T-helper 2 cell (primary cell): ENCODE data around the gene ESYT3.
"Not testable (repeated sequence)": the region's sequence is repeated elsewhere in the genome, so short reads cannot be mapped to it uniquely, and the experiment has no call there.

Experiments
- DNase-seq, 5 experiments: peaks; one replicate each; pipeline versions ENCODE4 v3.0.0 to v3.0.0-alpha.2; 2012 to 2022

ESYT3 gene

DNA sequence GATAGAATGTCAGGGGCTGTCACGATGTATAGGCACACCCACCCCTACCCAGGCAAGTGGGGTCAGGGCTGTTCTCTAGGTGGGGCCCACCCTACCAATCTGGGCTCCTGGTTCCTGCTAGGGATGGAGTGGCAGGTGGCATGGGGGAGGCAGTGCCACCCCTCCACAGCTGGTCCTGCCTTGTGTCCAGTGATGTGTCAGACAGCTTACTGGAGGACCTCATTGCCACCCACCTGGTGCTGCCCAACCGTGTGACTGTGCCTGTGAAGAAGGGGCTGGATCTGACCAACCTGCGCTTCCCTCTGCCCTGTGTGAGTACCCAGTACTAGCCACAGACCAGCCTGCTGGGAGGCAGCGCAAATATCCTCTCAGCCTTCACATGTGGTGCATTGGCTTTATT lies 27.5 kb downstream of the ESYT3 start:
- DNase-seq = no peak

DNA sequence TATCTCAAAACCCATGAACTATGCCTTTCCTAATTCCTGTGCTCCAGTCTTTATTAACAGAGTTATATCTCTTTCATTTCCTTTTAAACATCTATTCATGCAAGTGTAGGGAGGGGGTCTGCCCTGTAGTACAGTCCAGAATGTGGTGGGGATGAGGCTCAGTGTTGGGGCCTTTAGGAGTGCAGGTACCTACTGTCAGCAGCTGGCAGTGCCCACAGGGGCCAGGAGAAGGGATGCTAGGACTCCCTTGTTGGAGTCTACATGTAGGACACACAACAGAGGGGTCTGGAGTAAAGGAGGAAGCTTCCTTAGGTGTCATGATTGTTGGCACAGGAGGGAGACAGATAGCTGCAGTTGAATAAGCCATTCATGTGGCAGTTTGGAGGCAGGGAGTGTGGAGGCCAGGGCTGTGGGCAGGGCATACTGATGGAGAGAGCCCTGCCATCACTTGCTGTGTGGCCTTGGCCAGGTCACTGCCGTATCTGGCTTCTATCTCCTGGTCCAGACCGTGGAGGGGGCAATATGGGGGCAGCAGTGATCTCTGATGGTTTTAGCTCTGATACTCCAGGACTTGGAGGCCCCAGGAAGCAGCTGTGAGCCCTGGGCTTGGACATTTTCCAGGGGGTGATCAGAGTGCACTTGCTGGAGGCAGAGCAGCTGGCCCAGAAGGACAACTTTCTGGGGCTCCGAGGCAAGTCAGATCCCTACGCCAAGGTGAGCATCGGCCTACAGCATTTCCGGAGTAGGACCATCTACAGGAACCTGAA lies 29.5 kb downstream of the ESYT3 start:
- DNase-seq = no peak

DNA sequence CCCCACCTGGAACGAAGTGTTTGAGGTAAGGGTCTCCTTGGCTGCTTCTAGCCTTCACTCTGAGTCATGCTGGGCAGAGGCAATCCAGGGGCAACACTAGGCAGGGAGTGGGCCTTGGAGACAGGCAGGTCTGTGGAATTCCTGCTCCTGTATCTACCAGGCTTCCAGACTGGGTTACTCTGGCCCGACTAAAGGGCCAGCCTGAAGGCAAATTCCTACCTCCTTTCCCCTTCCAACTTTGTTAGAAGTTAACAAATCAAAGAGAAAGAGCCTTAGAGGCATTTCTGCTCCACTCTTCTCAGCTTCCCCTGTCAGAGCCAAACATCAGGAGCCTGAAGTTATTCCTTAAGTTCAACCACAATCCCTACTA lies 30.1 kb downstream of the ESYT3 start:
- DNase-seq = no peak

DNA sequence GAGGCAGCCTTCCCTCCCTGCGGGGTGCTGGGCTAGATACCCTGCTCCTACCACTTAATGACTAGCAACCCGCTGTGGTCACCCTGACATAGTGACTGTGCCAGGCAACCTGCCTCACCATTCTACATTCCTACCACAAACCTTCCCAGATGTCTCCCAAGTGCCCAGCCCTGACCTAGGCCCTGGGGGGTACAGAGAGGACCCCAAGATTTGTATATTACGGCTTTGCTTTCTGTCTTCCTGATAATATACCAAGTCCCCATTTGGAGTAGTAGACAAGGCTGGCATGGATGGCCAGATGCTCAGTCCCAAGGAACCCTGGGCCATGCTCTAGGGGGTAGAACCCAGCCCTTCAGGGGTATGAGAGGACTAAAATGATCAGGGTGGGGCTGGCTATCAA lies 31.0 kb downstream of the ESYT3 start:
- DNase-seq = no peak

DNA sequence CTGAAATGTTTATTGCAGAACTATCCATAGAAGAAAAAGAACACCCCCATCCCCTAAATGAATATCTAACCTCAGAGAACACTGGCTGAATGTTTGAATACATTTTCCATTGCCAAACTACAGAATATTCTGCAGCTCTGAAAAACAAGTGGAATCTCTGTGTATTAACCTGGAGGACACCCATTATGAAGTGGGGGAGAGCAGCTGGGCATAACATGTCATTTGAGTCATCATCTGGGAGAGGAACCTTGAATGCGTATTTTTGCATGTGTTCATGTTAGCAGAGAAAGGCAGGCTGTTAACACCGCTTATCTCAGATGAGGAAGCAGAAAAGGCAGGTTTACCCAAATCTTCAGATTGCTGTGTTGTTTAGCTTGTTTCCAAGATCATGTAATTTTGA lies 31.5 kb downstream of the ESYT3 start:
- DNase-seq = no peak

DNA sequence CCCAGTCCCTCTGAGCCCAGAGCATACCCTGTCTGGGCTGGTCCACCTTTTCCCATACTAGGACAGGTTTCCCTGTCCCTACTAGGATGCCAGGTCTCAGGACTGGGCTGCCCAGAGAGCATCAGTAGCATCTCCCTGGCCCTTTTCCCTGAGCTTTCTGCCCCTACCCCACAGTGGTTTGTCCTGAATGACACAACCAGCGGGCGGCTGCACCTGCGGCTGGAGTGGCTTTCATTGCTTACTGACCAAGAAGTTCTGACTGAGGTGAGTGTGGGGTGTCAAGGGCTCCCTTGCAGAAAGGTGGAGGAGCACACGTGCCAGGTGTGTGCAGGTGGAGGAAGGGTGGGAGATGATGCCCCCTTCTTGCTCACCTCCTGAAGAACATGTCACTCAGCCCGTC lies 33.5 kb downstream of the ESYT3 start:
- no peak for DNase-seq

DNA sequence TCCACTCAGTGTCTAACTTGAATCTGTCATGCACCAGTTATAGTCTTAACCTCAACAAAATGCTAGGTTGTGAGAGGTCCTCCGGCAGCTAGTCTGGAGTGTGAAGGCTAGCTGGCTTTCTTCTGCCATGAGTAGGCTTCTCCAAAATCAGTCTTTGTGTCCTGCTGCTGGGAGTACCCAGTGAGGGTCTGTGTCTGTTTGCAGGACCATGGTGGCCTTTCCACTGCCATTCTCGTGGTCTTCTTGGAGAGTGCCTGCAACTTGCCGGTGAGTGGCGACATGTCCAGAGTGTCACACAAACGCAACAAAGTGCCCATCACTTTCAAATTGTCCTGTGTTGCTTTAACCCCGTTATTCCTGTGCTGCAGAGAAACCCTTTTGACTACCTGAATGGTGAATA lies 34.0 kb downstream of the ESYT3 start:
- DNase-seq = no peak

DNA sequence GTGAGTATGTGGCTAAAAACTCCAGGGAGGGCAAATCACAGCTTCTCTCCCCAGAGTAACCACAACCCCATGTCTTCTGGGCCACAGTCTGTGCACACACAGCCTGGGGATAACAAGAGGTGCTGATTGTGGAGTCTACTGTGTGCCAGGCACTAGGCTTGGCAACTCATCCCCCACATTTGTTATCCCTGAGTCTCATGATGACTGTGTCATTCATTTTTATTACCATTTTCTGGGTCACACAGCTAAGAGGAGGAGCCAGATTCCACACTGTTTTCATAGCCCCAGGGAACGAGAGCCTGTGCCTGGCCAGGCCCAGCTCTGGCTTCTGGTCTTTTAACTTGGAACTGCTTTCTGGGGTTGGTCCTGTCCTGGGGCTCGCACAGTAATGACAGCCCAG lies 34.5 kb downstream of the ESYT3 start:
- no peak for DNase-seq

DNA sequence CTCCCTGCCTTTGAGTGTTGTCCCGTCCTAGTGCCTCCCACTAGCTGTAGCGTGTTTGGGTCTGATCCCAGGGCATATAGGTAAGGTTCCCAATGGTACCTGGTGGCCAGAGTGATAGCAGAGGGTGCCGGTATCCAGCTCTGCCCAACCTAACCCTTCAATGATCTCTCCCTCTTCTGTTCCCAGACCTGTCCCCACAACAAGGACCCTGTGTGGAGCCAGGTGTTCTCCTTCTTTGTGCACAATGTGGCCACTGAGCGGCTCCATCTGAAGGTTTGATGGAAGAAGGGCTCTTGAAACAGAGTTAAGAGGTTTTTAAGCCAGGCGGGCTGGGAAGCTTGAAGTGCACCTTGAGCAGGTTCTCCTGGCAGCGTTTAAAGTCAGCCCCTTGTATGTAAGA lies 35.5 kb downstream of the ESYT3 start:
- DNase-seq = no peak

DNA sequence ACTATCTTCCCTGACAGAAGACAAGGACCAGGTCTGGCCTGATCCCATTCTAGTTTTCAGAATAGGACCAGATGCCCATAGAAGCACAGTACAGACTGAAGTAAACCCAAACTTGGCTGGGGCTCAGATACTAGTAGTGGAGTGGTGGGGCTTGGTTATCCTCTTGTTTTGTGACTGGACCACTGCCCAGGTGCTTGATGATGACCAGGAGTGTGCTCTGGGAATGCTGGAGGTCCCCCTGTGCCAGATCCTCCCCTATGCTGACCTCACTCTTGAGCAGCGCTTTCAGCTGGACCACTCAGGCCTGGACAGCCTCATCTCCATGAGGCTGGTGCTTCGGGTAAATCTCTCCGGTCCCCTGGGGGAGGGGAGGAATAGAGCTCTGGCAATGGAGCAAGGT lies 36.3 kb downstream of the ESYT3 start:
- DNase-seq = no peak

DNA sequence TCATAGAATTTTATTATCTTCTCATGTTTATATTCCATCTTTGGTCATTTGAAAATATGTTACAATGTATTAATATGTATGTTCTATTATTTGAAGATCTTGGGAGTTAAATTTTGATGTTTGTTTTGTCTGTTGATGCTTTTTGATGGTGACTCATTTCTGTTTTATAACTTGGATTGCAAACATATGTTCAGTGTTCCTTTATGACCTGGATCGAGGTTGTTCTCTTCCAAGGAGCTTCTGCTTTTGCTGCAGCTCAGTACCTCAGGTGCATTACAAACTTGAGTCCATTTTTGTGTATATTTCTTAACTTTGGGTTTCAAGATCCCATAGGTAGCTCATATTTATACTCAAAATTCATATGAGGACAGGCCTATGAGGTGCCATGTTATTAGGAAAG lies 37.1 kb downstream of the ESYT3 start:
- DNase-seq = no peak

DNA sequence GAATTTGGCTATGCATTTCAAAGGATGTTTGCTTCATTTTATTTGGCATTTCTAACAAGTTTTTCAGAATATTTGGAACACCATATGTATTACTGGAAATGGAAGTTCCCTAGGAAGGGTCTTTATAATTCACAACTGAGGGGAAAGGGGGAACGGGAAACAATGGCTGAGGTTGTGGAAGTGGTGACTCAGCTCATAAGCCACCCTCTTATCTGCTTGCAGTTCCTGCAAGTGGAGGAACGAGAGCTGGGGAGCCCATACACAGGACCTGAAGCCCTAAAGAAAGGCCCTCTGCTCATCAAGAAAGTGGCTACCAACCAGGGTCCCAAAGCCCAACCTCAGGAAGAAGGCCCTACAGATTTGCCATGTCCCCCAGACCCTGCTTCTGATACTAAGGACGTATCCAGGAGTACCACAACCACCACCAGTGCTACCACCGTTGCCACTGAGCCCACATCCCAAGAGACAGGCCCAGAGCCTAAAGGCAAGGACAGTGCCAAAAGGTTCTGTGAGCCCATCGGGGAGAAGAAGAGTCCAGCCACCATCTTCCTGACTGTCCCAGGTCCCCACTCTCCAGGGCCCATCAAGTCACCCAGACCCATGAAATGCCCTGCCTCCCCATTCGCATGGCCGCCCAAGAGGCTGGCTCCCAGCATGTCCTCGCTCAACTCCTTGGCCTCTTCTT lies 37.9 kb downstream of the ESYT3 start:
- no peak for DNase-seq

DNA sequence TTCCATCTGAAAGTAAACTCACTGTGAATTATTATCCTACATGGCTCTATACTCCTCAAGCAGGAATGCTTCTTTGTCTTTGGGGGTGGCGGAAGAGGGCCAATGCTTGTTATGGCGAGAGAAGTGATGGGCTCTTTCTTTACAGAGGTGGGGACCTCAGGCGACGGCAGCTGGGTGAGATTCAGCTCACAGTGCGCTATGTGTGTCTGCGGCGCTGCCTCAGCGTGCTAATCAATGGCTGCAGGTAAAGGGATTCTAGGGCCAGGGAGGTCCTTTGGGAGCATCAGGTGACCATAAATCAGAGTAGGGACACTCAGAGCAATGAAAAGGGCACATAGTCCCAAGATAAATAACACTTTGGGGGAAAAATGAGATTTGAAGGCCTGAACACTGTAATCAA lies 39.0 kb downstream of the ESYT3 start:
- DNase-seq = no peak

DNA sequence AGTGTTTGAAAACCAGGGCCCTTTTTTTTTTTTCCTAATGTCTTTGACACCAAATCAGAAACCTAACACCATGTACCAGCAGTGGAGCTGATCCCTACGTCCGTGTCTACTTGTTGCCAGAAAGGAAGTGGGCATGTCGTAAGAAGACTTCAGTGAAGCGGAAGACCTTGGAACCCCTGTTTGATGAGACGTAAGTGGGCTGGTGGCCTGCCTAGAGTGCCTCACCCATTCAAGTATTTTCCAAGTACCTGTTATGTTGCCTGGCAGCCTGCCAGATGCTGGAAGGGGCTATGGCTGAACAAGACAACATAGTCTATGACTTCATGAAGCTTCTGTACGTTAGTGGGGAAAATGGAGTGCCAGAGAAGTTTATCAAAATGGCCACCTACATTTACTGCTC lies 39.7 kb downstream of the ESYT3 start:
- no peak for DNase-seq

DNA sequence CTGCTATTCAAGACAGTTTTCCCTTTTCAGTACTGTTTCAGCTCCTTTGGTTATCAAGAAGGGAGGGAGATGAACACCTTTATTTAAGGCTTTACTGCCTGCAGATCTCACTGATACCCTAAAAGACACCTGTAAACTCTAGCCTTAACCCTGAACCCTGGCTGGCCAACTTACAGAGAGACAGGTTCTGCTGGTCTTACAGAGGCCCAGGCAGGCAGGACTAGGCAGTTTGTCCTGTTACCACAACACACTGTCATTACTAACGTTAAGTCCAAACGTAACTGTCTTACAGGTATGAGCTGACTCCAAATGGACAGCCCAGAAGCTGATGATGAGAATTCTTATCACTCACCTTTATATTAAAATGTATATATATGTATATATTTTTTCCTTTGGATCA lies 42.1 kb downstream of the ESYT3 start:
- DNase-seq = no peak

DNA sequence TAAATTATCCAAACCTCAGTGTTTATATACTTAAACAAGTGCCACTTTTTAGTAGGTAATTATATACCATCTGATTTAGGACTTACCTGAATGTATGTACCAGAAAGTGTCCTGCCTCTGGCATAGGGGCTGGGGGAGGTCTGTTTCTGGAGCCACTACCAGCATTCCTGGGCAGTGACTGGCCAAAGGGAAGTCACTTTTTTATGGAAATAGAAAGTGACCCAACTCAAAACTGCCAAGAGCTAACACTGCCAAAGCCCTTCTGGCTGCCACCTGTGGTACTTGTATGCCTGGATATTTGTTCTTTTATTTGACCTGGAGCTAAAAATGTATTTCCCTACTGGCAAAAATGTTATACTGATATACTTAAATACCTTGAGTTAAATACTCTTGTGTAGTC lies 42.7 kb downstream of the ESYT3 start:
- DNase-seq = no peak

DNA sequence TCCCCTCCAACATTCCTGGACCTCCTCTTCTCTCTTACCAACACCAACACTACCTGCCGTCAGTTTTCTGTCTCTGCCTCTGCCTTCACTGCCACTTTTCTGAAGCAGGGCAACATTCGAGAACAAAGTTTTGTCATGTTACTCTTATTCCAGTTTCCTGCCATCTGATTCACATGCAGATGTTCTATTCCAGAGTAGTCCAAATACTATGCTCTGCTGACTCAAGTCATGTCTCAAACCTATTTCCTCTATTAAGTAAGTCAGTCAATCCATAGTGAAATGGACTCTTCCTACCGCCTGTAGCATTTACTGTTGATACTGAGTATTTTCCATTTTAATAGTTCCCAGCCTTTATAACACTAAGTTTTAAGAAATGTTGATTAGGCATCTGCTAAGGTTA lies 43.4 kb downstream of the ESYT3 start:
- DNase-seq = no peak

DNA sequence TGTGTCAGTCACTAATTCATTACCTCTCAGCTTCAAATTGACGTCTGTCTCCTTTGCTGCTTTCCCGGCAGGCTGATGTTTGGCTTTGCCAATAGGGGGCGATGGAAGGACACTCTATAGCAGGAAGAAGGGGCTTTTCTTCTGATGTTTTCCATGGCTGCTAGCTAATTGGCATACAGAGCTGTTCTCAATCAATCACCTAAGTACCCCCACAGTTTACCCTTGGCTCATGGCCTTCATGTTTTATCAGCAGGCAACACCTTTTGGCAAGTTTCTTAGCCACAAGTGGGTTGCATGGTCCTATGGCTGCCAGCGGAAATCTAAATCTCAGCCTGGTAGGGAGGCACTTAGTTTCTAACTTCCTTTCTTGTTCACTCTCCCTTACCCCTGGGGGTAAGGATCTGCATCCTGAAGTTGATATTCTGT lies 45.0 kb downstream of the ESYT3 start:
- peak in 1 of 5 experiments; percentile 64 for DNase-seq

DNA sequence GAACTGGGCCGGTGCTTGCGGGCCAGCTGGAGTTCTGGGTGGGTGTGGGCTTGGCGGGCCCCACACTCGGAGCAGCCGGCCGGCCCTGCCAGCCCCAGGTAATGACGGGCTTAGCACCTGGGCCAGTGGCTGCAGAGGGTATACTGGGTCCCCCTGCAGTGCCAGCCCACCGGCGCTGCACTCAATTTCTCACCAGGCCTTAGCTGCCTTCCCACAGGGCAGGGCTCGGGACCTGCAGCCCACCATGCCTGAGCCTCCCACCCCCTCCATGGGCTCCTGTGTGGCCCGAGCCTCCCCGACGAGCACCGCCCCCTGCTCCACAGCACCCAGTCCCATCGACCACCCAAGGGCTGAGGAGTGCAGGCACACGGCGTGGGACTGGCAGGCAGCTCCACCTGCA lies 50.3 kb downstream of the ESYT3 start:
- not testable (repeated sequence) for DNase-seq

DNA sequence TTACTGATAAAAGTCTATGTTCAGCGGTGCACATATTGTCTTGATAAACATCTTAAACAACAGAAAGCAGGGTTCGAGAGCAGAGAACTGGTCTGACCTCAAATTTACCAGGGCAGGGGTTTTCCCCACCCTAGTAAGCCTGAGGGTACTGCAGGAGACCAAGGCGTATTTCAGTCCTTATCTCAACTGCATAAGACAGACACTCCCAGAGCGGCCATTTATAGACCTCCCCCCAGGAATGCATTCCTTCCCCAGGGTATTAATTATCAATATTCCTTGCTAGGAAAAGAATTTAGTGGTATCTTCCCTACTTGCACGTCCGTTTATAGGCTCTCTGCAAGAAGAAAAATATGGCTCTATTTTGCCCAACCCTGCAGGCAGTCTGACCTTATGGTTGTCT lies 52.2 kb downstream of the ESYT3 start:
- not testable (repeated sequence) for DNase-seq

DNA sequence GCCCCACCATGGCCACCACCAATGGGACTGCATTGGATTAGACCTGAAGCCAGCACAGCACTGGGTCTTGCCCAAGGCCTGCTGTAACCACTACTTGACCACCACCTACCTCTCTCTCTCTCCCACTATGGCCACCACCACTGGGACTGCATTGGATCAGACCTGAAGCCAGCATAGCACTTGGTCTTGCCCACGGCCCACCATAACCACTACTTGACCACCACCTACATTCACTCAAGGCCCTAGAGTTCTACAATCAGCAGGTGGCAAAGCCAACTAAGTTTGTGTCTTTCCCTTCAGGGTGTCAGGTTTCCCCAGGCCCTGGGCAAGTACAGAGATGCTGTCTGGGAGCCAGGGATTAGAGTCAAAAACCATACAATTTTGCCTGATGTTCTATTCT lies 57.6 kb downstream of the ESYT3 start:
- DNase-seq = no peak

DNA sequence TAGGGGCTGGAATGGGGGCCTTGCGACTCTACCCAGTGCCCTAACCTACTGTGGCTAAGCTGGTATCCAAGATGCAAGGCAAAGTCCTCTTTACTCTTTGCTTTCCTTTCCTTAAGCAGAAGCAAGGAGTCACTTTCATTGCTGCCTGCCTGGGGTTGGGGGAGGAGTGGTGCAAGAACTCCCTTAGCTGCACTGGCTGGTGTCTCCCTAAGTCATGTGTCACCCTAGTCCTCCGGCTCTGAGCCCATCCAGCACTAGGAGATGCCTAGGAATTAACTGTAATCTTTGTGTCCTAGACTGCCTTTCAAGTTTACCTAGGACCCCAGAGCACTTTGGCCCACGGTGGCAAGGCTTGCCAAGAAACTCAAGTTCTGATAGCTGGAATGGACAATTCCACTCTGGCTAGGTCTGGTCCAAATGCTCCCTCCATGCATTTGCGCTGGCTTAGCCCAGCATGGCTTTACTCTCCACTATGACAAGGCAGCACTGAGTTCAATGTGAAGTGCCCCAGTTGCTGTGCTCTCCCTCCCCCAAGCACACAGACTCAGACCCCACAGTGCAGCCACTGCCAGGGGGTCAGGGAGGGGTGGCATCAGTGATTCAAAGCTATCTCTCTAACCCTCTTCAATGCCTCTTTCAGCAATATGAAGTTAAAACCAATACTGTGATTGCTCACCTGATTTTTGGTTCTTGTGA lies 58.7 kb downstream of the ESYT3 start:
- DNase-seq = no peak

DNA sequence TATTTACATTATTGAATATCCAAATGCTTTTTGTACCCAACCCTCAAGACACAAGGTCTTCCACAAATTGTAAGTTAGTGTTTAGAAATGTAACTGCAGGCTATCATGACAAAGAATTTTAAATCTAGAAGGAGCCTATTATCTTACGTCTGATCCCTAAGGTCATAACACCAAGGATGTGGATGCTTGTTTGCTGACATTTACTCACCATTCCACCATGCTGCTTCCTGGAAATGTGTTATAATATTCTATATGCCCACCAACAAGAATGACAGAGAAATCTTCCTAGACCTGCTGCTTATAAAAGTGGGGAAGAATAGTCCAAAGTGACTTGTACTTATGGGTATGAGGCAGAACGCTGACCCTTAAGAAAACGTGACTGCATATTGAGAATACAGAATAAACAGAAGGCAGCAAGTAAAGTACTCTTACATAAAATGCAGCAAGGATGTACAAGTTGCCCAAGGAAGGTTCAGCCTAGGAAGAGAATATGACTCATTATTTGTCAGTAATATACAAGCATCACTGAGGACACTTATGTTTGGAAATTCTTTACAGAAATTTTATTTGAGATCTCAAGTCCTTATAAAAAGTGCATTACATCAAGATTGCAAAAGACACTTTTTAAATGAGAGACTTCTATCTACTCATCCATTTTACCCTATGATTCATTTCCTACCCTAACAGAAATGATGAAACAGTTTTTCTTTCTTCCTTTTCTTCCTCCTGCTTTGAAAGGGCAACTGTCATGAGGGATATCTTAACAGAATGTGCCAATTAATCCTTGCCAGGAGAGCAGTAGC lies 59.6 kb downstream of the ESYT3 start:
- no peak for DNase-seq
